HG03175 (cell line): ENCODE results near the gene BICDL1.

Experiments
- ATAC-seq: cut with Tn5 transposase; IDR thresholded peaks from one replicate; pipeline ENCODE4 v1.9.1; 2021; ENCODE audit warnings: mild to moderate bottlenecking, moderate library complexity; ENCODE audit not compliant: unreplicated experiment

Gene BICDL1

DNA sequence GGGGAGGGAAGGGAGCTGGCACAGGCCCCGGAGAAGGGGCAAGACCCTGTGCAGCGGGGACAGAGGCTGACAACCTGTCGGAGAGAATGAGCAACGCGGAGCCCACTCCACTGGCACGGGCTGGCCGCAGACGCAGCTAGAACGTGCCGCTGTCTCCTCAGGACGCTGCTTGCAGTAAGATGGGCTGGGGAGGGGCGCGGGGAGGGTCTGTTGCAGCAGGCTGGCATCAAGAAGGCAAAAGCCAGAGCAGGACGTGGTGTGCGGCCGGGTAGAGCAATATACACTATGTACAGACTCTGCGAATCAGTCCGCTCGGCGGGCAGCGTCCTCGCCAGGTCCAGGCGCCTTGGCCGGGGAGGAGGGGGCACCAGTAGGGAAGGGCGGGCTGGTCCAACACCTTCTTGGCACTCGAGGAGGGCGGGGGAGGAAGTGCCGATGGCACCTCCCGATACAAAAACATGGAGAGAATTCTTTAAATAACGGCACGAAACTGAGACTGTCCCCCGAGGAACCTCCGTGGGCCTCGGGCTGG lies 107.7 kb downstream of the BICDL1 start:
- ATAC-seq: no peak

DNA sequence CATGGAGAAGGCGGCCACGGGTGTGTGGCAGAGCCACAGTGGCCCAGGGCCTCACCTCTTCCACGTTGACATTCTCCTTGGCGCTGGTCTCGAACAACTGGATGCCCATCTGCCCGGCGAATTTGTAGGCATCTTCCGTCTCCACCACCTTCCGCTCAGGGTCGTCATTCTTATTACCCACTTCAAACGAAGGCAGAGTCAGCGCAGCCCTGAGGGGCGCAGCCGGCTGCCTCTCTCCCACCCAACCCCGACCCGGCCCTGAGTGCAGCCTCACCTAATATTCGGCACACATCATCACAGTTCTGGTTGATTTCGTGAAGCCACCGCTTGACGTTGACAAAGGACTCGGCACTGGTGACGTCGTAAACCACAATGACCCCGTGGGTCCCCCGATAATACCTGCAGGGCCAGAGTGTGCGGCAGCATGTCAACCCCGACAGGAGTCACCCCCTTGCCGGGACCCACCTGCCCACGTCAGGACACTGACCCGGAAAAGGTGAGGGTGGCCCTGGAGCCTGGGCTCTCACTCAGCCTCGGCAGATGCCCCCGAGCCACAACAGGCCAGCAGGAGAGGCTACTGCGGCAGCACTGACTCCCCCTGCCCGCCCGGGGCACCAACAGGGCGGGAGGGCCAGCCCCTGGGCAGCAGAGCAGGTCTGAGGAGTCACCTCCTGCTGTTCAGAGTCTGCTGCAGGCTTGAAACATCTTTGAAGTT lies 109.9 kb downstream of the BICDL1 start:
- no peak for ATAC-seq

DNA sequence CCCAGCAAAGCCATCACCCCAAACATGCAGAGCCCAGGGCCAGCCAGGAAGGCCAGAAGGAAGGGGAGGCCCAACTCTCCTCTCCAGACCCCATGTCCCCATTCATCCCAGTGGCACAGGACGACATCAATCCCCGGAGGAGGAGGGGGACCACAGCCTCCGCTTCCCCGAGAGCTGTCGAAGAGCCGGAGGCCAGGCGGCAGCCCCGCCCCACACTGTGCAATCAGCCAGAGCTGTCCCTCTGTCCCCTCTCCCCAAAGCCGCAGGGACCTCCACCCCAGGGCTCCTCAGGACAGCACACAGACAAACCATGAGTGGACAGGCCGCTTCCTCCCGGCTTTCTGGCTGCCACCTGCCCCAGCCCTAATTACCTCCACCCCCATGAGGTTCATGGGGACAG lies 110.7 kb downstream of the BICDL1 start:
- no peak for ATAC-seq

DNA sequence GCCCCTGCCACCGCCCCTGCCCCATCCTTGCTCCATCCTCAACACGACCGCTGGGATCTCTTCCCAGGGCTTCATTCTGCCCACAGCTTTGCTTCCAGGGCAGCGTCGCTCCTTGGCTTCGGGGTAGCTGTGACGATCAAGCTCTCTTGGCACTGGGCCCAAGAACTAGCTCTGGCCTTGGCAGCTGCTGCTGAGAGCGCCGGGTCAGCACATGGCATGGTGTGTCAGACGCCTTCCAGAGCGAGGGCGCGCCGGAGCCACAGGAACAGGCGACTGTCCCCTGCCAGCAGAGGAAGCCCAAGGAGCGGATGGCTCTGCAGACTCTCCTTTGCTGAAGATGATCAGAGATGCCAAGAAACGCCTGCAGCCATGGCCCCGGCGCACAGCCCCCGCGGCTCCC lies 111.6 kb downstream of the BICDL1 start:
- ATAC-seq: no peak

DNA sequence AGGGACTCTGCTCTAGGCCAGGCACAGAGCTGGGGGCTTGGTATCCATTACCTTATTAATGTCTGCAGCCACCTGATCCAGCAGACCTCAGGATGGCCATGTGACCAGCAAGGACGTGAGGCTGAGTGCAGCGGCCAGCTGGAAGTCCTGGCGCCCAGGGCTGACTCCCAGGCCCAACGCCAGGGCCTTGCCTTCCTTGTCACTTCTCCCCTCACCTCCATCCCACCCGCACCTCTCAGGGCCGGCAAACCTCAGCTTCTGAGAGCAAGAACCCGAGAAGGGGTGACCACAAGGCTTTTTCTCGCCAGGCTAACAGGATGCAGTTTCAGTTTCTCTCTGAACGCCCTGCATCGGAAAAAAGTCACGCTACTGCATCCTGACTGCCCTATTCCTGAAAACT lies 112.1 kb downstream of the BICDL1 start:
- peak; percentile 61 for ATAC-seq

- no peak for ATAC-seq
Measured at GRCh38 chr12:120101617-120102016, 112.6 kb downstream of the BICDL1 start.

- ATAC-seq: no peak
Measured at GRCh38 chr12:120102189-120103043, 113.4 kb downstream of the BICDL1 start.

GRCh38 chr12:120103044-120103338 lies 114.0 kb downstream of the BICDL1 start:
- ATAC-seq: no peak

DNA sequence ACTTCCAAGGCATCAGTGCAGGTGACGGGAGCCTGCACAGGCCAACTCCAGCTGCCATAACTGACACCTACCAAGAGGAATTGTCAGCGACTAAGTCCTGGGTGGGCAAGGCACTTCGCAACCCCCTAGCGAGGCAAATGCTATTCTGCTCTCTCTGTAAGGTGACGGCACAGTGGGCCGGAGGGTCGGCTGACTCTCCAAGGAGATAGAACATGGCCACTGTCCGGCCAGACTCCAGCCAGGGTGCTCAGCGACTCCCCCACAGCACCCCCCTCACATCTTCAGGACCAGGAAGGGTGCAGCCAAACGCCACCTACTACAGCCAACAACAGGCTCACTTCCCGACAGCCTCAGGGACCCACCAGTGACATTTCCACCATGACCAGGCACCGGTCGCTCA lies 114.3 kb downstream of the BICDL1 start:
- ATAC-seq: no peak

GRCh38 chr12:120106151-120106550 lies 117.1 kb downstream of the BICDL1 start:
- ATAC-seq: no peak

GRCh38 chr12:120109570-120110267 lies 120.7 kb downstream of the BICDL1 start:
- ATAC-seq: no peak

DNA sequence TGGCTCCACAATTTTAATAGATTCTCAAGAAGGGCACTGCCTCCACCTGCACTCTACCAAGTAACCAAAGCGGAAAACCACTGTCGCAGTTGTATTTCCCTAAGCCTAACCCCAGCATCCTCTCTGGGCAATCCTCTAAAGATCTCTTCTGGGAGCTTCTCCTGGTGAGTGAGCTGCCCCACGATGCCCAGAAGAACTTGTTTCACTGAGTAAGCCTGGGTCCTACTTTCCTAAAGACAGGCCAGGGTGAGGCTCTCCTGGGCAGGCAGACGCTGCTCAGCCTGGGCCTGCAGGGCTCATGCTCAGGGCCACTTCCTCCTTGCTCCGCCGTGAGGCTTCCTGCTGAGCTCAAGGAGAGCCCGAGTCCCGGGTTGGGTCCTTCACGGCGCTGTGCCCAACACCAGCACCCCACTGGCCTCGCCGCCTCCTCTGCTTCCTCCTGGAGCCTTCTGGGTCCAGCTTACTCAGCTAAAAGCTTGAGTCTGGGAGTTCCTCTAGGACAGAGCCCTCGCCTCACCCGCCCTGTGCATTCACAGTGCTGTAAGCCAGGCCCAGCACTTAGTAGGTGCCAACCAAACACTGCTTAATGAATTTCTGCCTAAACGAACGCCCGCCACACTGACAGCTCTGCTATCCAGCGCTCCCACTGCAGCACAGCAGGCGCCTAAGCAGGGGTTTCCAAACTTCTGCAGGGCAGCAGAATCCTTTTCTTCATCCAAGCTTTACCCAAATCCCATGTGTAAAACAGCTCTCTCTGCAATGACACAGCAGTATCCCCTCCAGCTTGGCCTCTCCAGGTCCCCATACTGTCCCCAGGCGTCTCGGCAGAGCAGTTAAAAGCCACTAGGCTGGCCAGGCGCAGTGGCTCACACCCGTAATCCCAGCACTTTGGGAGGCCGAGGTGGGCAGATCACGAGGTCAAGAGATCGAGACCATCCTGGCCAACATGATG lies 121.8 kb downstream of the BICDL1 start:
- peak; percentile 81 for ATAC-seq

GRCh38 chr12:120115066-120115465 lies 126.0 kb downstream of the BICDL1 start:
- no peak for ATAC-seq

DNA sequence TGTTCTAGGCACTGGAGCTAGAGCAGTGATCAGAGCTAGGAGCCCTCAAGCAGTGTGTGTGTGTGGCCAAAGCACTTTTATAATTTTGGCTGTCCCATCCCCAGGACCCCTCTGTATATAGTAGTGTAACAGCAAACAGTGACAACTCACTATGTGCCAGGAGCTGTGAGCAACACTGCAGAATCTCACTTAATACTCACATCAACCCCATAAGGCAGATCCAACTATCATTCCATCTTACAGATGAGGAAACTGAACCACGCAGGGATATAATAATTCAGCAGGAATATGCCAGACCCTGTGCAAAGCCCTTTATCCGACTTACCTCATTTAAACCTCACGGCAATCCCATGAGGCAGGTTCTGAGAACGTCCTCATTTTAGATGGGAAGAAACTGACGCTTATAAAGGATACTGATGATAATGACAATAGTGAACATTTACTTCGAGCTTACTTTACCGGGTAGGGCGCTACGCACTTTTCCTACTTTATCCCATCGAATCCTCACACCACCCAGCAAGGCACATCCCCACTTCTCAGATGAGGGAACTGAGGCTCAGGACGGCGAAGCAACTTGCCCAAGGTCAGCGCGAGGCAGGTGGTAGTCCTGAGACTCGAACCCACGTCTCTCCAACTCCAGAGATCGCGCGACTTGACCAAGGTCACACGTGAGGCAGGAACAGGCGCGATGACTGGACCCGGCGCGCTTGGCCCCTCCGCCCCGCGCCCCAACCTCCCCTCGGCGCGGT lies 126.8 kb downstream of the BICDL1 start:
- peak; percentile 15 for ATAC-seq

- no peak for ATAC-seq
Measured at GRCh38 chr12:120116441-120116791, 127.4 kb downstream of the BICDL1 start, which contains the start of gene RAB35. RAB35 (minus strand) TSS chr12:120116753; CDS start chr12:120116650, 103 bp downstream.

GRCh38 chr12:120116792-120117651 lies 128.0 kb downstream of the BICDL1 start:
- peak; percentile 42 for ATAC-seq

DNA sequence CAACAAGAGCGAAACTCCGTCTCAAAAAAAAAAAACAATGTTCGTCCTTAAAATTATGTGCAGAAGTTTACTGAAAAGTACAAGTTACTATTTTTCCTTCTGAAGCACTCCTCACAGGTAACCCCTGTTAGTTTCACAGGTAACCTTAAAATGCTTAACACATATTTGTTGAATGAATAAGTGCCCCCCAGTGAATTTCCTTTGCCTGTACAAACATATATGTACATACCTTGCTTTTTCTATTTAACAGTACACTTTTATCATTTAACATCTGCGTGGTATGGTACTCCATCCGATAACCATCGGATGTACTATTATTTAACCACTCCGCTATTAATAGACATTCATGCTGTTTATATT lies 128.9 kb downstream of the BICDL1 start:
- ATAC-seq: no peak

DNA sequence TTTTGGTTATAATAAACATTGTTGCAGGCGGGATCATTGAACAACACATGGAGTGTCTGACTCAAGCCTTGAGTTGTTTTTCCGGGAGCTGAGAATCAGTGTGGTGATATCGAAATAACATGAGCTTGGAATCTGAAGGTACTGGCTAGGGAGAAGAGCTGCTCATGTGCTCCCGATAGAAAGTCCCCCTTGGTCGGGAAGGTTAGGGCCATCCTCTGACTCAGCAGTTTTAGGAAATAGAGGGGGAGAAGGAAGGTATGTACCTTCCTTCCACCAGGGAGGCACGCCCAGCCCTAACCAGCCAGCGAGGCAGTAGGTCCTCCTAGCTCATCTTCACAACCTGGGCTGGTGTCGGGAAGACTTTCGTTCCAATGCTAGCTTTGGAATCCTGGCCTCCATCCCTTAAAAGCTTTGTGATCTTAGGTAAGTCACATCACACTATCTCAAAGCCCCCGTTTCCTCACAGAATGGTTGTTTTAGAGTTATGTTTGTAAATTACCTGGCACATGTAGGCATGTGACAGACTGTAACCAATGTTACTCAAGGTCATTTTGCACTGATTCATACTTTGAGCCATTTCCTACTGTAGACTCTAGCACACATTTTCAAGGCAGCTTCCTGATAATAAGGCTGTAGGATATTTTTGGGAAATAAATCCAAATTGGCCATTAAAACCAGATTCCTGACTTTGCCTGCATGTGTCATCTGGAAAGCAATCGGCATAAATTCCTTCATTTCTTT lies 129.5 kb downstream of the BICDL1 start:
- ATAC-seq: no peak
